Hypothalamus (tissue), 51 donors: ENCODE data around the gene ADISSP.

Source experiments
- DNase-seq, 51 donors: peaks; one replicate each; lab custom pipeline; 2025; lab: John Stamatoyannopoulos, UW

Gene ADISSP

DNA sequence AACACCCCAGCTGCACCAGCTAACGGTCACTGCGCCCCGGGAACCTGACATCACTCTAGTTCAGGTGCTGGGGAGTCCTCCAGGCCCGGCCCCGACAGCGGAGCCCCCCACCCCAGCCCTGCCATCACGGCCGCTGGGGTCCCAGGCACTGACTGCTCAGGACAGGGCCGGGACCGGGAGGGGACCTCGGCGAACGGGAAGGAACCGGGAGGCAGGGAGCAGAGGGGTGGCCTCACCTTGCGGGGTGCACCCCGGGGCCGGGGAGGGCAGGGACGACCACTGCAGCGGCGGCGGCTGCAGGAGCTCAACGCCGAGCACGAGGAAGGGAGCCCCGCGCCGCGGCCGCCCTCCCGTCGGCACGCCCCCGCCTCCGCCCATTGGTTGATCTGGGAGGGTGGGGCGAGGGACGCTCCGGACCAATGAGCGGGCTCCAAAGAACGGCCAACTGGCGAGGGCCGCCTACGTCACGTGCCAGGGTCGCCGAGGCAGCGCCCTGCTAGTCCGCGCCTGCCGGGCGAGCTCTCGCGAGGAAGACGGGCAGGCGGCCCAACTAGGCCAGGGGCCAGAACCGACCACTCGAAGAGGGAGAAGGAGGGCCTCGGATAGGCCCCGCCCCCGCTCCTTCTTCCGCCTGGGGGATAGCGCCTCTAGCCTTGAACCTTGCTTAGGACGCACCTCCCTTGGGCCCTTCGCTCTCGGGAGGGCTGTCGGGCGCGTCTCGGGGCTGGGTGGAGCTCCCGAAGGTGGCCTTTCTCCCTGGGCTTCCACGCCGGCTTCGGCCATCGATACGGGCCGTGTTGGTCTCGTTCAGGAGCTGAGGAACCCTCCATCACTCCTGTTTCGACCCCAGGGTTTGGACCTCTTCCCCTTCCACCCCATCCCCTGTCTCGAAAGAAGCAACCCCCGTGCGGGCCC, at the start of gene ADISSP:
ADISSP (minus strand) TSS at position 327 of the 915 bp plus-strand sequence. CDS start 7,653 bp downstream, outside the sequence.
- peak; percentile 71 to 99 (median 98) for DNase-seq

GRCh38 chr20:3815703-3816315, 48.3 kb upstream of the ADISSP start:
- no peak for DNase-seq

- no peak for DNase-seq
Observed at GRCh38 chr20:3814928-3815495, 47.5 kb upstream of the ADISSP start.

GRCh38 chr20:3813848-3814581, 46.5 kb upstream of the ADISSP start:
- no peak for DNase-seq

DNA sequence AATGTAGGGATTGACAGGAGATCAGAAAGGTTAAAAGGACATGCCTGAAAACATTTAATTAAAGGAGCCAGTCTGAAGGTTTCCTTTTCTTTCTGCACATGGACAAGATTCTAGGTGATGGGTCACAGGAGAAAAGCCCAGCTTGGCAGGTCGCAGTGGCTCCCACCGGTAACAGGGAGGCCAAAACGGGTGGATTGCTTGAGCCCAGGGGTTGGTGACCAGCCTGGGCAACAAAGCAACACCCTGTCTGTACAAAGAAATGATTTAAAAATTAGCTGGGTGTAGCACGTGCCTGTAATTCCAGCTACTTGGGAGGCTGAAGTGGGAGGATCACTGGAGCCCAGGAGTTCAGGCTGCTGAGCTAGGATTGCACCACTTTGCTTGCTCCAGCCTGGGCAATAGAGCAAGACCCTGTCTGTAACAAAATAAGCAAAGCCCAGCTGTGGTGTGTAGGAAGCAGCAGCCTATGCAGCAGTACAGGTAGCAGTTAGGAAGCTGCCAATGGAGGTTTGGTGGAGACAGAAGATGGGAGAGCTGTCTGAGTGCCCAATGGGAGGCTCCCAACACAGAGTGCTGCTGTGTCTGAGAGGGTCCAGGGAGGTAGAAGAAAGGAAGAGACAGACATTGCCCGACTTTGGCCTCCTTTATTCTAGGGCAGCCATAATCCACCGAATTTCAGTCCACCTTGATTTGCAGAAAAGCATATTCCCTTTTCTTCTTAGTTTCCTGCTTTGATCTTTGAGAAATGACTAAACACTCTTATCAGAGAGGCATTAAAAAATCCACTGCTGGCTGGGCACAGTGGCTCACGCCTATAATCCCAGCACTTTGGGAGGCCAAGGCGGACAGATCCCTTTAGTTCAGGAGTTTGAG, 45.7 kb upstream of the ADISSP start:
- DNase-seq: no peak

DNA sequence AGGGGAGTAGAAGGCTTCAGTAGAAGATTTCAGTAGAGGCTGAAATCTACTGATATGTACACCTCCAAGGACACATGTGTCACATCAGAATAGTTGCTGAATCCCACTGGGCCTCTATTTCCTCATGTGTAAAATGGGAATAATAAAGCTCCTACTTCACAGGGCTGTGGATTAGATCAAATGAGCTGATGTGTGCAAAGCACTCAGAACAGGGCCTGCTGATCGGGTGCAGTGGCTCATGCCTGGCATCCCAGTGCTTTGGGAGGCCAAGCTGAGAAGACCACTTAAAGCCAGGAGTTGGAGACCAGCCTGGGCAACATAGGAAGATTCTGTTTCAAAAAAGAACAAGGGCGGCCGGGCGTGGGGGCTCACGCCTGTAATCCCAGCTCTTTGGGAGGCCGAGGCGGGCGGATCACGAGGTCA, 44.7 kb upstream of the ADISSP start:
- no peak for DNase-seq

DNA sequence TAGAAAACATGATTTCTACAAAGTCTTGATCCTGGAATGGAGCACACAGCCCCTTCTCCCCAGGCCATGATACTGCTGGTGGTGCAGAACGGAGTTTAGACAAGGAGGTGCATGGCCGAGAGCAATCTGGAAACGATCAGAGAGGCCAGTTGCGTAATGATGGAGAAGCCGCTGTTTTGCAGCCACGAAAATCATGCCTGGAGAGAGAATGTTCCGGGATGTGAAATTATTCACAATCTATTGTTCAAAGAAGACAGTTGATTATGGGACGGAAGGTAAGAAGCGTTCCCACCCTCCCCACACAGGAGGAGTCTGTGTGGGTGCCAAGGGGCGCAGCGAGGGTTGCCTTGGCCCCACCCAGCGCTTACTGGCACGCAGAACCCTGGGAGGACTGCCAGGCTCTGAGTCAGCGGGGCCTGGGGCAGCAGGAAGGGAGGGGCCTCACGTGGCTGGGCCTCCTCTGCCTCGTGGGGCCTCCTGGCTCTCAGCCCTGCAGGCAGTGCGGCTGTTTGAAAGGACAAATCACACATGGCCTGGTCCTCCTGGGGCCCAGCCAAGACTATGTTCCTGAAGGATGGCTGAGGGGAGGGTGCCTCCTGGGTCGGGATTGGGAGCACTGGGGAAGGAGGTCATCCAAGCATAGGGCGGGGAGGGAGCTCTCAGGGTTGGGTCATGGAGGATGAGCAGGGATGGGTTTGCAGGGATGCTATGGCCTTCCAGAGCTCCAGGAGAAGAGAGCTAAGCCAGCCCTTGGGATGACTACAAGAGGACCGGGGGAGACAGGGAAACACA, 44.1 kb upstream of the ADISSP start:
- DNase-seq: peak; percentile 51 to 98 (median 95)

DNA sequence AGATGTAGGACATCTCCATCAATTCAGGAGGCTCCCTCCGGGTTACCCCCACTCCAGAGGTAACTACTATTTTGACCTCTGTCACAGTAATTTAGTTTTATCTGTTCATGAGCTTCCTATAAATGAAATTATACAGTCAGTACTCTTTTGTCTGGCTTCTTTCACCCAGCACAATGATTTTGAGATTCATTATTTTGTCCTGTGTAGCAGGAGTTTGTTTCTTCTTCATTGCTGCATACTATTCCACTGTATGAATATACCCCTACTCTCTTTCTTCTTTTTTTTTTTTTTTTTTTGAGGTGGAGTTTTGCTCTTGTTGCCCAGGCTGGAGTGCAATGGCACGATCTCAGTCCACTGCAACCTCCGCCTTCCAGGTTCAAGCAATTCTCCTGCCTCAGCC, 41.0 kb upstream of the ADISSP start:
- DNase-seq: no peak

- DNase-seq: no peak
Observed at GRCh38 chr20:3804781-3805180, 37.2 kb upstream of the ADISSP start.

GRCh38 chr20:3804254-3804751, 36.8 kb upstream of the ADISSP start:
- no peak for DNase-seq

GRCh38 chr20:3803854-3804253, 36.3 kb upstream of the ADISSP start:
- DNase-seq: no peak

- DNase-seq: no peak
Observed at GRCh38 chr20:3803289-3803688, 35.7 kb upstream of the ADISSP start.

- DNase-seq: no peak
Observed at GRCh38 chr20:3802524-3803239, 35.1 kb upstream of the ADISSP start.

DNA sequence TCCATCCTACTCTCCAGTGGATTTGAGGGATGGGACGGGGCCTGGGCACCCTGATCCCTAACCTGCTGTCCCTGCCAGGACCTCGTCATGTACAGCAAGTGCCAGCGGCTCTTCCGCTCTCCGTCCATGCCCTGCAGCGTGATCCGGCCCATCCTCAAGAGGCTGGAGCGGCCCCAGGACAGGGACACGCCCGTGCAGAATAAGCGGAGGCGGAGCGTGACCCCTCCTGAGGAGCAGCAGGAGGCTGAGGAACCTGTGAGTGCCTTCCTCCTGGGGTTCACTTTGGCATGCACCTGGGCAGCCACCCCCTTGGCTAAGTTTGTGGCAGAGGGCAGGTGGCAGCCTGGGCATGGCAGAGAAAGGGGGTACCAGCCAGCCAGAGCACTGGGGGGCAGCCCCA, 34.3 kb upstream of the ADISSP start:
- DNase-seq: no peak

GRCh38 chr20:3801299-3801698, 33.7 kb upstream of the ADISSP start:
- DNase-seq: no peak

DNA sequence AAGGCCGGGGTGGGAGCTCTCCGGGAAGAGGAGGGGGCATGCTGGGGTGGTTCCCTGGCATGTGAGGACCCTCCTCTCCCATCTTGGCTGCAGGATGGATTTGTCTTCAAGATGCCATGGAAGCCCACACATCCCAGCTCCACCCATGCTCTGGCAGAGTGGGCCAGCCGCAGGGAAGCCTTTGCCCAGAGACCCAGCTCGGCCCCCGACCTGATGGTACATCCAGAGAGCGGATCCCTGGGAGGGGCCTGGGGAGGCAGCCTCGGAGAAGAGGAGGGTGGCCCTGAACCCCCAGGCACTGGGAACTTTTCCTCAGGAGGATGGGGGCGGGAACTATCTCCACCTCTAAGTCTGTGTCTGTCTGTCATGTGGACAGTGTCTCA, 33.3 kb upstream of the ADISSP start:
- no peak for DNase-seq

DNA sequence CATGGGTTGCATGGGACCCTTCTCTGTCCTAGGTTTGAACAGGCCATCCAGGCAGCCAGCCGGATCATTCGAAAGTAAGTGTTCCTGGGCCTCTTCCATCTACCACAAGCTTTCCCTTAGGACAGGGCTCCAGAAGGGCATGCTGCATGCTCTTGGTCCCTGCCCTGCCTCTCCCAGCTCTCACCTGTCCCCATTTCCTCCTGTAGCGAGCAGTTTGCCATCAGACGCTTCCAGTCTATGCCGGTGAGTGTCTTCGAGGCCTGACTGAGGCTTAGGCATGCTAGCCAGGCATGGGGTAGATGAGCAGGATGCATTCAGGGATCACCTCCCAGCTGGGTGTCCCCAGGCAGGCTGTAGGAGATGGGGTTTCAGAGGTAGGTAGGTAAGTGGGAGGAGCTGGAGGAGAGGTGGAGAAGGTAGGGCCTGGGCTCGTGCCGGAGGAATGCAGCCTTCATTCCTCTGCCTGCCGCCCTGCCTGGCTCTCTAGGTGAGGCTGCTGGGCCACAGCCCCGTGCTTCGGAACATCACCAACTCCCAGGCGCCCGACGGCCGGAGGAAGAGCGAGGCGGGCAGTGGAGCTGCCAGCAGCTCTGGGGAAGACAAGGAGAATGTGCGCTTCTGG, 32.8 kb upstream of the ADISSP start:
- no peak for DNase-seq

DNA sequence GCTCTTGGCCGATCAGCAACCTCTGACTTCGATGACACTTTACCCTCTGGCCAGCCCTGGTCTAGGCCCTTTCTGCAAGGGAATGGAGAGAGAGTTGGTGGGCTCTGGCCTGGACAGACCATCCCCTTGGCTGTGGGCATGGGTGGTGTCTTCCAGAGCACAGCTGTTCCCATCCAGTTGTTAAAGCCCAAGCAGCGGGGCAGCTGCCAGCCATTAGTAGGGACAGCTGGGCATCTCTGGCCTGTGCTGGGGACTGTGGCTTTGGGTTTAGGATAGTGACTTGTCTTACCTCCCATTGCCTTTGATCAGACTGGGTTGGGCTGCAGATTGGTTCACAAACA, 31.3 kb upstream of the ADISSP start:
- no peak for DNase-seq
